Measurements from ENCODE around the gene PIP4K2A.
A peak's percentile ranks its signal among the peaks of the same experiment; 100 is the strongest.

The PIP4K2A gene

DNA sequence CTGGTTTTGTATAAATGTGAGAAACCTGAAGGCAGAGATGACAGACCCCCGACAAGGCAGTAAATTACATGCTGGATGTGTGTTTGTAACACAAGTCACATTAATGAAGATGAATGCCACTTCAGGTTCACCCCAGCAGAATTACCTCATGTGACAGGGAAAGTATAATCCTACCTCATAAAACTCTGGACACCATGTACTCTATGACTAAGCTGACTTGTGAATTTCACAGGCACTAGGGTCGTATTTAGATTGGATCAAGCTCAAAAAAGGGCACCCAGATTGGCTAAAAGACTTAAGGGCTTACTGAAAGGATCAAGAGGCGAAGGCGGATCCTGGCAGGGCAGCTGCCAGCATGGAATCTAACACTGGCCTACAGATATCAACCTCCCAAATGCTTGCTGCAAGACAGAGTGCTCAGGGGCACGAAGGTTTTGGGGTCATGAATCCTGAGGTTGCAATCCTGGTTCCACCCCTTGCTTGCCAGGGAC, 161.4 kb downstream of the PIP4K2A start:
- TF ChIP-seq, protein P1, sequence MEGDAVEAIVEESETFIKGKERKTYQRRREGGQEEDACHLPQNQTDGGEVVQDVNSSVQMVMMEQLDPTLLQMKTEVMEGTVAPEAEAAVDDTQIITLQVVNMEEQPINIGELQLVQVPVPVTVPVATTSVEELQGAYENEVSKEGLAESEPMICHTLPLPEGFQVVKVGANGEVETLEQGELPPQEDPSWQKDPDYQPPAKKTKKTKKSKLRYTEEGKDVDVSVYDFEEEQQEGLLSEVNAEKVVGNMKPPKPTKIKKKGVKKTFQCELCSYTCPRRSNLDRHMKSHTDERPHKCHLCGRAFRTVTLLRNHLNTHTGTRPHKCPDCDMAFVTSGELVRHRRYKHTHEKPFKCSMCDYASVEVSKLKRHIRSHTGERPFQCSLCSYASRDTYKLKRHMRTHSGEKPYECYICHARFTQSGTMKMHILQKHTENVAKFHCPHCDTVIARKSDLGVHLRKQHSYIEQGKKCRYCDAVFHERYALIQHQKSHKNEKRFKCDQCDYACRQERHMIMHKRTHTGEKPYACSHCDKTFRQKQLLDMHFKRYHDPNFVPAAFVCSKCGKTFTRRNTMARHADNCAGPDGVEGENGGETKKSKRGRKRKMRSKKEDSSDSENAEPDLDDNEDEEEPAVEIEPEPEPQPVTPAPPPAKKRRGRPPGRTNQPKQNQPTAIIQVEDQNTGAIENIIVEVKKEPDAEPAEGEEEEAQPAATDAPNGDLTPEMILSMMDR (IDR thresholded peaks at IDR 0.05; ENCODE audit: insufficient read depth, missing control alignments), result no peak
- FAIRE-seq, result peak; percentile 94
- DNase-seq (ENCODE audit: insufficient read length, low spot score), result peak; percentile 29

DNA sequence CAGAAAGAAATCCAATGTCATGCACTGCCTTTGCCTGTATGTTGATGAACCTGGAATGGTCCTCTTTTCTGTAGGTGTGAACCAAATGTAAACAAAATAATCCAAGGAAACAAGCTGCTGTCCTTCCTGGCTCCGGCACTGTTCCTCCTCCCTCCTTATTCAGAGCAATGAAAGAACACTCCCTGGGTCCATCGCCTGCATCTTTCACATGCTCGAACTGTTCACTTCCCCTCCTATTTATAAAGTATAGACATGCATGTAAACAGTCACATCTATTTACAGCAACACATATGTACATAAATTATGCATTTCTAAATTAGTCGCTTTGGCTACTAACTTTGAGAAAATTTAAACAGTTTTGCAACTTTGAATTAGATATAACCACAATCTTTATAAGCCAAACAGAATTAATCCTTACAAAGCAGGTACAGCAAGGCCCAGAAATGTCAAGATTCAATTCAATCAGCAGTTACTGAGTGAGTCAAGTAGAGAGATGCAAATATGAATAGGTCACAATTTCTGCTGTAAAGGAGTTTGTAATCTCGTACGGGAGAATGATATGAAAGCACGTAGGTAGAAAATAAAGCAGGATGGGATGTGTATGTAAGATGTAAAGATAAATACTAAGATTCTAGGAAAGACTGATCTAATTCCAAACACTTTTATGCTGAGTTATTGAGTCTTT, 162.6 kb downstream of the PIP4K2A start:
- TF ChIP-seq, protein P1 (IDR thresholded peaks at IDR 0.05; ENCODE audit: insufficient read depth, missing control alignments), result no peak
- no peak for FAIRE-seq

DNA sequence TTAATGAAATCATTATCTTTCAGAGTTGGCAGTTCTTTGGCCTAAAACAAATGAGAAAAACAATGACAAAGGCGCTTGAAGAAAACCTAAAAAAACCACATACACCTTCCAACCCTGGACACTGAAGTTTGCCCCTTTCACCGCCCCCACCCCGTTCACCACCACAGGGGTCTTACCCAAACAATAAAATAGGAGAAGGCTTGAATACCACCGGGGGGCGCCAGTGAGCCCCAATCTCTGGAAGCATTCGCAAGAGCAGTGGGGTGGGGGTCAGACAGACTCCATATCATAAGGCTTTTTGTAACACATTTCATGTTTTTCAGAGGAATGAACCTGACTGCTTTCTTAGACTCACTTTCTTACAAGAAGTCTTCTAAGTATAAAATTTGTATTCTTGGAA, 163.6 kb downstream of the PIP4K2A start:
- FAIRE-seq (no peak), DNase-seq (ENCODE audit: insufficient read length, low spot score) (no peak)
- TF ChIP-seq, protein P1 (IDR thresholded peaks at IDR 0.05; ENCODE audit: insufficient read depth, missing control alignments), result peak; percentile 47

More for the DNA sequence above, 162.6 kb downstream of the PIP4K2A start:
- DNase-seq (ENCODE audit: insufficient read length, low spot score), result no peak

DNA sequence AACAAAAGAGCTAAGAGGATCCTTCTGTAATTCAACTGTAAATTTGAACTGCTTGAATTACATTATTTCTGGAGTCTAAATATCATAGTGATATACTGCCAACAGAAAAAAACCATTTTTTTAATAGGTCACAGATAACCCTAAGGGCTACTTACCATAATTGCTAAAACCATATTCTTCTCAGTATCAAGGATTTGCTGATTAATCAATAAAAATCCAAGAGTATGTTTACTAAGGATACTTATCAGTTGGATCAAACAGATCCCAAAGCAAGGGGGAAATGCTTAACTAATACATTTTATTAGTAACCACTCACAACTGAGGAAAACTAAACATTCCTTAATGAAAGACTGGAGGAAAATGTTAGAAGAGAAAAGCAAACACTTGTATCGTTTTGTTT, 166.0 kb downstream of the PIP4K2A start:
- TF ChIP-seq, protein P1 (IDR thresholded peaks at IDR 0.05; ENCODE audit: insufficient read depth, missing control alignments), result no peak
- DNase-seq (ENCODE audit: insufficient read length, low spot score) (no peak), FAIRE-seq (no peak)

DNA sequence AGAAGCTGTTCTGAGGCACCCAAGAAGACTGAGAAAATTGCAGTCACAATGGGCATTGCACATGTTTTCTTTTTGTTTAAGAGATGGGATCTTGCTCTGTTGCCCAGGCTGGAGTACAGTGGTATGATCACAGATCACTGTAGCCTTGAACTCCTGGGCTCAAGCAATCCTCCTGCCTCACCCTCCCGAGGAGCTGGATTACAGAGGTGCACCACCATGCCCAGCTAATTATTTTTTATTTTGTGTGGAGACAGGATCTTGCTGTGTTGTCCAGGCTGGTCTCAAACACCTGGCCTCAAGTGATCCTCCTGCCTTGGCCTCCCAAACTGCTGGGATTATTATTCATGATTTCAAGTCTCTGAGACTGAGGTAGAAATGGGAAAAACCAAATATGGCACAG, 168.7 kb downstream of the PIP4K2A start:
- DNase-seq (ENCODE audit: insufficient read length, low spot score) (no peak), FAIRE-seq (no peak)
- TF ChIP-seq, protein P1 (IDR thresholded peaks at IDR 0.05; ENCODE audit: insufficient read depth, missing control alignments), result no peak

DNA sequence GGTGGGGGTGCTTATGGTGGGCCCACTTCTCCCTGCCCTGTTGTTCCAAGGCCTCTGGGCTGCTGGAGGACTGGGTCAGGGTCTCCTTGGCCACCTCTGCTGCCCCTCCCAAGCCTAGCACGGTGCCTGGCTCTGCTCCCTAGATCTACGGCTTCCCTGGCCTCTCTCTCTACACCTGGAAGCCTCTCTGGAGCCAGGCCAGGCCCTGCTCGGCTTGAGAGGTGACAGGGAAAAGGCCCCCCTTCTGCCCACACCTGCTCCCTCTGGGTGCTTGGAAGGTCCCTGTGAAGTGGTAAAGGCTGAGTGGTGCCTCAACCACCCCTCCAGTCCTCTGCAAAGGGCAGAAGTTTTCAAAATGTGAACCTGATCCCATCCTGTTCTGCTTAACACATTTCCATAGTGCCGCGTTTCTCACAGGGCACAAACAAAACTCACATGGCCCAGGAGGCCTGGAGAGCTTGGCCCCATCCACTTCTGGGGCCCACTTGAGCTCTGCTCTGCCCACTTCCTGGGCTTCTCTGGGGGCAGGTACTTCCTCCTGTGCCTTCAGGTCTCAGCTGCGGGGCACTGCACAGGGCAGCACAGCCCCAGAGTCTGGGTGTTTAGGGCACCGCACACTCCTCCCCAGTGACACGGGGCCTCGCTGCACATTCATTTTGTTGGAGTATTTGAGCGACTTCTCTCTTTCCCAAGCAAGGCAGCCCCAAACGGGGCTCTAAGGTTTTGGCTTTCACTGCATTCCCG, 169.9 kb downstream of the PIP4K2A start:
- FAIRE-seq (no peak), DNase-seq (ENCODE audit: insufficient read length, low spot score) (no peak)
- TF ChIP-seq, protein P1 (IDR thresholded peaks at IDR 0.05; ENCODE audit: insufficient read depth, missing control alignments), result no peak

DNA sequence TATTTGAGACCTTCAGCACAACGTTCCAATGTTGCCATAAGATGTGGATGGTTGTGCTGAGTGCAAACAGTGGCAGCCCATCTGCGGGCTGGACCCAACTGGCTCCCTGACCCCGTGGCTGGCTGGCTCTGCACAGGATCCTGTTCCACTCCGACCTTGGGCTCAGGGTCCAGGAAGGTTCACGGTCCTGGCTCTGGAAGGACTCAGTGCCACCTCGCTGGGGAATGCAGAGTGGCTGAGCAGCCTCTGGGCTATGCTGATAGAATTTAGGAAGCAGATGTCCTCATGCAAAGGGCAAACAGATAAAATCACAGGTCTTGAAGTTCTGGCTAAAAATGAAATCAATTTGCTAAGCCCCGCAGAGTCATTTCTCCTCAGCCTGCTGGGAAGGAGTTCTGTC, 171.6 kb downstream of the PIP4K2A start:
- FAIRE-seq (no peak), DNase-seq (ENCODE audit: insufficient read length, low spot score) (no peak)
- TF ChIP-seq, protein P1 (IDR thresholded peaks at IDR 0.05; ENCODE audit: insufficient read depth, missing control alignments), result no peak

All from D721Med (cell line).